T-helper 9 cell (primary cell): ENCODE data around the gene SLC25A23.
"Not testable (repeated sequence)": the region's sequence is repeated elsewhere in the genome, so short reads cannot be mapped to it uniquely, and the experiment has no call there.

Experiments
- DNase-seq: peaks from one replicate; pipeline ENCODE4 v3.0.0-alpha.2; 2020

Gene SLC25A23

GRCh38 chr19:6400062-6400944 lies 59.3 kb downstream of the SLC25A23 start:
- DNase-seq: not testable (repeated sequence)

- DNase-seq: no peak
These were observed 63.3 kb downstream of the SLC25A23 start for GRCh38 chr19:6396305-6396704.

- no peak for DNase-seq
These were observed 64.8 kb downstream of the SLC25A23 start for GRCh38 chr19:6394831-6395230.

GRCh38 chr19:6393983-6394412 lies 65.6 kb downstream of the SLC25A23 start:
- no peak for DNase-seq

- peak; percentile 91 for DNase-seq
These were observed 66.3 kb downstream of the SLC25A23 start, which contains the start of gene GTF2F1 for GRCh38 chr19:6393074-6393982. GTF2F1 (minus strand) TSS chr19:6393164; CDS start chr19:6392995, 169 bp downstream.

GRCh38 chr19:6392221-6393073 lies 67.1 kb downstream of the SLC25A23 start:
- no peak for DNase-seq
